ENCODE data around the gene INPP5A. TPM values are rescaled to one million over a fixed set of nuclear protein-coding genes. Genes with fewer than 3 reads are reported as not detected.

The INPP5A gene
- total and polyA plus RNA-seq, 2 of the 13 experiments (the other 11 are each of a cell fraction or from before 2014, with no cell fraction given) = 17.5 to 37.9 TPM

DNA sequence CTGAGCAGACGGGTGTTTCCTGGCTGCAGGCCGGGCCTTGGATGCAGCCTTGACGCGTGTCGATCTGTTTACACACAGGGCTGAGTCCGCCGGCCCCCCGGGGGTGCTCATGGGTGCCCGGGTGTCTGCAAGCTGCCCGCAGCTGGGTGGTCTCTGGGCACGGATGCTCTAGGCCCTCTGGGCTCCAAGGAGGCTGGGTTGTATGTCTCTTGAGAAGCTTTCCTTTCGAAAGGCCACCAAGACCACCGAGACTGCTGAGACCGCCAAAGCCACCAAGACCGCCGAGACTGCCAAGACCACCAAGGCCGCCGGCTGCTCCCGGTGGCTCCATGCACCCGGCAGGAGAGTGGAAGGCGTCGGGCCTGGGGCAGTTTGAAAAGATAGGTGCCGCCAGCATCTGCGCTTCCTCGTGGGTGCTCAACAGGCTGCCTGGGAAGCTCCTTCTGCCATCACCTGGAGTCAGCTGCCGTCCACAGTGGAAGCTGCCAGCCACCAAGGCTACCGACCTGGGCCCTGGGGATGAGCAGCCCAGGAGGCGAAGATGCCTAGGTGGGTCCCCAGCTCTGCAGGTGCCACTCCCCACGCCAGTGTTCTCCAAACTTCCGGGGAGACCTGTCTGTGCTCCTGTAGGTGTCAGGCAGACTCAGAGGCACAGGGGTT, 121.1 kb downstream of the INPP5A start (continued):
- no peak for TF ChIP-seq ZNF205 (CRISPR knock-in tag; IDR thresholded peaks at IDR 0.05)
- no peak for TF ChIP-seq ZNF484 (CRISPR knock-in tag; IDR thresholded peaks at IDR 0.05; ENCODE audit: borderline replicate concordance, low read depth)

DNA sequence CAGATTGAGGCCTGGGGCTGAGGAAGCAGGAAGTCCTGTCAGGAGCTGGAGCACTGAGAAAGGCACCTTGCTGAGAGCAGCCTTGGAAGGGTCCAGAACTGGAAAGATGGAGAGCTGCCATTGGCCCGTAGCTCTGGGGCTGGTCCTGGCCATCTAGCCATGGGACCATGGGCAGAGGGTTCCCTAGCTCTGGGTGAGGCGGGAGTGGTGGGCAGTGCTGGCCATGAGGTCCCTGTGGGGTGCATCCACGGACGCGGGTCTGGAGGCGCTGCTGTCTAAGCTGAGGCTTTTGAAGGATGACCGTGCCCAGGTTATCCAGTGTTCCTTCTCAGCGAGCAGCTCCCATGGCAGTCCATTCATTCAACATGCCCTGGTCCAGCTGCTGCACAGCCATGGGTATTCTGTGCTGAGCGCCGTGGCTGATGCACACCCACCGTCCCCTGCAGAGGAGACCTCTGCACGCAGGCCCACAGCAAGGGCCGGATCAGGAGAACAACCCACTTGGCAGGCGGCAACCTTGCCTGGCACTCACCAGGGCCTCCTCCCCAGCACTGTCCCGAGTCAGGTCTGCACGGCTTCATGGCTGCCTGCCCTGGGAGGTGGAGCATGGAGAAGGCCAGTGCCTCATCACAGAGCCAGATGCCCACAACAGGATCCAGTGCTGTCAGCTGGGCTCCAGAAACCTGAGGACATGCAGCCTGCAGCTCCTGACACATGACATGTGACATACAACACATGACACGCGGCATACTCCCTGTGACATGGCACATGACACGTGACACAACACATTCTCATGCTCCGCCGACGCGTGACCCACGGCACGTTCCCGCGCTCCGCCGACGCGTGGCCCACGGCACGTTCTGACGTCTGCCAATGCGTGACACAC, 121.9 kb downstream of the INPP5A start:
- TF ChIP-seq, protein P1, sequence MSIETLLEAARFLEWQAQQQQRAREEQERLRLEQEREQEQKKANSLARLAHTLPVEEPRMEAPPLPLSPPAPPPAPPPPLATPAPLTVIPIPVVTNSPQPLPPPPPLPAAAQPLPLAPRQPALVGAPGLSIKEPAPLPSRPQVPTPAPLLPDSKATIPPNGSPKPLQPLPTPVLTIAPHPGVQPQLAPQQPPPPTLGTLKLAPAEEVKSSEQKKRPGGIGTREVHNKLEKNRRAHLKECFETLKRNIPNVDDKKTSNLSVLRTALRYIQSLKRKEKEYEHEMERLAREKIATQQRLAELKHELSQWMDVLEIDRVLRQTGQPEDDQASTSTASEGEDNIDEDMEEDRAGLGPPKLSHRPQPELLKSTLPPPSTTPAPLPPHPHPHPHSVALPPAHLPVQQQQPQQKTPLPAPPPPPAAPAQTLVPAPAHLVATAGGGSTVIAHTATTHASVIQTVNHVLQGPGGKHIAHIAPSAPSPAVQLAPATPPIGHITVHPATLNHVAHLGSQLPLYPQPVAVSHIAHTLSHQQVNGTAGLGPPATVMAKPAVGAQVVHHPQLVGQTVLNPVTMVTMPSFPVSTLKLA (IDR thresholded peaks at IDR 0.05) = peak; percentile 85
- TF ChIP-seq SMAD9 (CRISPR knock-in tag; IDR thresholded peaks at IDR 0.05) (no peak), CREB1 (IDR thresholded peaks at IDR 0.05) (peak; percentile 30; the same call in 1 of the 2 replicates), CREB1 (CRISPR knock-in tag; IDR thresholded peaks at IDR 0.05) (no peak), GABPB1 (CRISPR knock-in tag; IDR thresholded peaks at IDR 0.05) (no peak), ASH2L (IDR thresholded peaks at IDR 0.05; ENCODE audit: insufficient read length, low read depth, low read length) (no peak), ERF (CRISPR knock-in tag; IDR thresholded peaks at IDR 0.05) (no peak), CENPX (CRISPR knock-in tag; IDR thresholded peaks at IDR 0.05) (no peak)
- TF ChIP-seq, protein P2, sequence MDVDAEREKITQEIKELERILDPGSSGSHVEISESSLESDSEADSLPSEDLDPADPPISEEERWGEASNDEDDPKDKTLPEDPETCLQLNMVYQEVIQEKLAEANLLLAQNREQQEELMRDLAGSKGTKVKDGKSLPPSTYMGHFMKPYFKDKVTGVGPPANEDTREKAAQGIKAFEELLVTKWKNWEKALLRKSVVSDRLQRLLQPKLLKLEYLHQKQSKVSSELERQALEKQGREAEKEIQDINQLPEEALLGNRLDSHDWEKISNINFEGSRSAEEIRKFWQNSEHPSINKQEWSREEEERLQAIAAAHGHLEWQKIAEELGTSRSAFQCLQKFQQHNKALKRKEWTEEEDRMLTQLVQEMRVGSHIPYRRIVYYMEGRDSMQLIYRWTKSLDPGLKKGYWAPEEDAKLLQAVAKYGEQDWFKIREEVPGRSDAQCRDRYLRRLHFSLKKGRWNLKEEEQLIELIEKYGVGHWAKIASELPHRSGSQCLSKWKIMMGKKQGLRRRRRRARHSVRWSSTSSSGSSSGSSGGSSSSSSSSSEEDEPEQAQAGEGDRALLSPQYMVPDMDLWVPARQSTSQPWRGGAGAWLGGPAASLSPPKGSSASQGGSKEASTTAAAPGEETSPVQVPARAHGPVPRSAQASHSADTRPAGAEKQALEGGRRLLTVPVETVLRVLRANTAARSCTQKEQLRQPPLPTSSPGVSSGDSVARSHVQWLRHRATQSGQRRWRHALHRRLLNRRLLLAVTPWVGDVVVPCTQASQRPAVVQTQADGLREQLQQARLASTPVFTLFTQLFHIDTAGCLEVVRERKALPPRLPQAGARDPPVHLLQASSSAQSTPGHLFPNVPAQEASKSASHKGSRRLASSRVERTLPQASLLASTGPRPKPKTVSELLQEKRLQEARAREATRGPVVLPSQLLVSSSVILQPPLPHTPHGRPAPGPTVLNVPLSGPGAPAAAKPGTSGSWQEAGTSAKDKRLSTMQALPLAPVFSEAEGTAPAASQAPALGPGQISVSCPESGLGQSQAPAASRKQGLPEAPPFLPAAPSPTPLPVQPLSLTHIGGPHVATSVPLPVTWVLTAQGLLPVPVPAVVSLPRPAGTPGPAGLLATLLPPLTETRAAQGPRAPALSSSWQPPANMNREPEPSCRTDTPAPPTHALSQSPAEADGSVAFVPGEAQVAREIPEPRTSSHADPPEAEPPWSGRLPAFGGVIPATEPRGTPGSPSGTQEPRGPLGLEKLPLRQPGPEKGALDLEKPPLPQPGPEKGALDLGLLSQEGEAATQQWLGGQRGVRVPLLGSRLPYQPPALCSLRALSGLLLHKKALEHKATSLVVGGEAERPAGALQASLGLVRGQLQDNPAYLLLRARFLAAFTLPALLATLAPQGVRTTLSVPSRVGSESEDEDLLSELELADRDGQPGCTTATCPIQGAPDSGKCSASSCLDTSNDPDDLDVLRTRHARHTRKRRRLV (CRISPR knock-in tag; IDR thresholded peaks at IDR 0.05) = no peak
- TF ChIP-seq, protein P3, sequence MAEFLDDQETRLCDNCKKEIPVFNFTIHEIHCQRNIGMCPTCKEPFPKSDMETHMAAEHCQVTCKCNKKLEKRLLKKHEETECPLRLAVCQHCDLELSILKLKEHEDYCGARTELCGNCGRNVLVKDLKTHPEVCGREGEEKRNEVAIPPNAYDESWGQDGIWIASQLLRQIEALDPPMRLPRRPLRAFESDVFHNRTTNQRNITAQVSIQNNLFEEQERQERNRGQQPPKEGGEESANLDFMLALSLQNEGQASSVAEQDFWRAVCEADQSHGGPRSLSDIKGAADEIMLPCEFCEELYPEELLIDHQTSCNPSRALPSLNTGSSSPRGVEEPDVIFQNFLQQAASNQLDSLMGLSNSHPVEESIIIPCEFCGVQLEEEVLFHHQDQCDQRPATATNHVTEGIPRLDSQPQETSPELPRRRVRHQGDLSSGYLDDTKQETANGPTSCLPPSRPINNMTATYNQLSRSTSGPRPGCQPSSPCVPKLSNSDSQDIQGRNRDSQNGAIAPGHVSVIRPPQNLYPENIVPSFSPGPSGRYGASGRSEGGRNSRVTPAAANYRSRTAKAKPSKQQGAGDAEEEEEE (CRISPR knock-in tag; IDR thresholded peaks at IDR 0.05; ENCODE audit: borderline replicate concordance) = no peak
- DNase-seq (ENCODE audit: low spot score) (no peak), FAIRE-seq (no peak), ATAC-seq (no peak)
- intact Hi-C loops (cut with micrococcal nuclease; ENCODE audit: unreplicated experiment) = loop anchor here (10.0 kb wide), 1 partner anchor 235 kb away; no protein-coding TSS in a partner anchor
- Histone ChIP-seq H3K79me2 (ENCODE audit: insufficient read depth, low read length) (no peaks in the 10 kb centered on the region), H4K20me1 (ENCODE audit: insufficient read depth, low read length) (0 out of 2 replicates have a peak, but pooled peaks cover 3% of the 10 kb centered on the region), H3K4me3 (replicated peaks in 1 of 3; ENCODE audit: insufficient read depth in 1 of 3, low read depth in 2 of 3, low read length in 3 of 3) (no peak overlapping the region), H3K4me1 (ENCODE audit: insufficient read depth, low read length) (no peaks in the 10 kb centered on the region), H3K4me2 (ENCODE audit: low read depth, low read length) (no peak overlapping the region), H2AFZ (ENCODE audit: low read length) (no peak overlapping the region), H3K9me3 (ENCODE audit: low read length) (no peaks in the 10 kb centered on the region), H3K9ac (ENCODE audit: insufficient read depth, low read depth, low read length) (no peak overlapping the region), H3K27ac (ENCODE audit: extremely low read length, insufficient read depth, low read length) (no peak overlapping the region), H3K36me3 (replicated peaks in 1 of 2; ENCODE audit: control insufficient read depth in 1 of 2, insufficient read depth in 2 of 2, low read length in 2 of 2) (peaks cover 3 to 8% of the 10 kb centered on the region in 2 experiments; a peak in 2 of 5 replicates), H3K27me3 (ENCODE audit: control insufficient read depth in 1 of 2, insufficient read depth in 2 of 2, low read length in 2 of 2) (no peaks in the 10 kb centered on the region)
- in situ Hi-C loops (cut with HindIII; ENCODE audit: extremely low pct_ligation_motif_present, low pct_unique_long_range_greater_than_20kb) = loop anchor here (10.0 kb wide), 1 partner anchor 235 kb away; no protein-coding TSS in a partner anchor
- BruUV-seq (replicated peaks) = no TSS peak
- ChIA-PET POLR2A (no interaction called here), CTCF (ENCODE audit: low intra/inter-chr PET ratio, low total read pairs) (no interaction called here)
- WGBS (ENCODE audit: low lambda C conversion rate) = 98% methylated on average over 22 of the region's 35 CpGs

All from HepG2 (cell line).